Omental fat pad (tissue), 4 donors: Measurements from ENCODE around the gene STK35. TPM values are rescaled to one million over a fixed set of nuclear protein-coding genes. Genes with fewer than 3 reads are reported as not detected.

Experiments
- ATAC-seq: fragments of 150-250 bp; one replicate; pipeline ENCODE4 v1.9.1; 2016; ENCODE audit warnings: mild to moderate bottlenecking, moderate library complexity; ENCODE audit not compliant: low FRiP score
- DNase-seq: peaks from one replicate; pipeline ENCODE4 v3.0.0-alpha.2; 2019; ENCODE audit warnings: low spot score
- CTCF ChIP-seq, 3 donors: fragments of 450-650 bp; IDR thresholded peaks; one replicate each; pipeline ENCODE4 v1.5.1; 2016 to 2017; ENCODE audit warnings: antibody characterized with exemption in 3 of 3, mild to moderate bottlenecking in 3 of 3, moderate library complexity in 2 of 3
- total RNA-seq, 4 donors: library from RNA; depleted of rRNA; stranded (reverse); fragments of >200 nt; gene quantifications; one replicate each; pipeline ENCODE4 v1.1.0, GENCODE V29; 2016

Gene STK35
- total RNA-seq, 4 donors from 2014 or later, result 21.6 to 30.0 (median 24.7) TPM

GRCh38 chr20:2139736-2140135 lies 38.1 kb downstream of the STK35 start:
- TF ChIP-seq CTCF (IDR thresholded peaks at IDR 0.05), result no peak
- DNase-seq (no peak), ATAC-seq (no peak)

GRCh38 chr20:2140561-2140960 lies 38.9 kb downstream of the STK35 start:
- peak; percentile 71 for ATAC-seq
- no peak for DNase-seq
- TF ChIP-seq CTCF (IDR thresholded peaks at IDR 0.05), result no peak

- no peak for DNase-seq
- ATAC-seq, result no peak
- TF ChIP-seq CTCF (IDR thresholded peaks at IDR 0.05), result no peak
Measured at GRCh38 chr20:2141600-2142575, 40.3 kb downstream of the STK35 start.

GRCh38 chr20:2142649-2143048 lies 41.0 kb downstream of the STK35 start:
- no peak for DNase-seq
- TF ChIP-seq CTCF (IDR thresholded peaks at IDR 0.05), result no peak
- ATAC-seq, result no peak

- ATAC-seq (no peak), DNase-seq (no peak)
- TF ChIP-seq CTCF (IDR thresholded peaks at IDR 0.05), result no peak
Measured at GRCh38 chr20:2143594-2143993, 42.0 kb downstream of the STK35 start.

GRCh38 chr20:2144850-2145249 lies 43.2 kb downstream of the STK35 start:
- ATAC-seq, result no peak
- DNase-seq, result no peak
- TF ChIP-seq CTCF (IDR thresholded peaks at IDR 0.05), result no peak

GRCh38 chr20:2145376-2145775 lies 43.7 kb downstream of the STK35 start:
- DNase-seq, result no peak
- no peak for TF ChIP-seq CTCF (IDR thresholded peaks at IDR 0.05)

More at GRCh38 chr20:2145376-2145775, 43.7 kb downstream of the STK35 start:
- no peak for ATAC-seq
